Measurements from ENCODE around the gene STXBP4. TPM values are rescaled to one million over a fixed set of nuclear protein-coding genes. Genes with fewer than 3 reads are reported as not detected.

Gene STXBP4
- total RNA-seq, 2 donors from 2014 or later, result 12.7 to 31.4 TPM

DNA sequence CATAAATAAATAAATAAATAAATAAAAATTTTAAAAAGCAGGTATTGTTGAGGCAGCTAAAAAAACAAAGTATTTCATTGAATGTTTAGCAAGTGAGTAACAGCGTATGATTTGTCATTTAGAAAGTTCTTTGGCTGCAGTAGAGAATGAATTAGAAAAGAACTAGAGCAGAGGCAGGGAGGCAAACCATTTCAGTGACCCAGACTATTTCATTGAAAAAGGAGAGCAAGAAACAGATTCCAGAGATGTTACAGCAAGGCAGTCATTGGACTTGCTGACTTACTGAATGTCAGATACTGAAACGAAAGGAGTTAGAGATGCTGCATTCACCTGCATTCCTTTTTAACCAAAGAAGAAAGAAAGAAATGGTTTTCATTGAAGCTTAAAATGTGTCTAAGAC is 190.7 kb downstream of the STXBP4 start:
- DNase-seq (ENCODE audit: low spot score) (no peak), ATAC-seq (ENCODE audit: insufficient number of reproducible peaks, low FRiP score, low read depth) (no peak)

DNA sequence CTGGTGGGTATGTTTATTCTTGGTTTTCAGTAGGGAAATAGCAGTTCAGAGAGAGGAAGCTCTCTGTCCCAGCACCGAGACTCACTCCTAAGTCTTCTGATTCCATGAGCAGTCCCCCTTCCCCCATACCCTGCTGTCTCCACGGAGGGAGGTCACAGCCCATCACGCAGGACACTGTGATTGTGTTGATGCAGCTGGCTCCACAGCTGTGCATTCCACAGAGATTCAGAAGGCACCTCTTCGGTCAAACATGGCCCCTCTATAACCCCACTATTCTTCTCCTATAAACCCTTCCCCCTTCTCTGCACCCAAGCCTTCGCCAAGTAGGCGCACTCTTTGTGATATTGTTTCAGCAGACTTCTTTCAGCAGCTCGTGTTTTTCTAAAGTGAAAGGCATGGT is 191.9 kb downstream of the STXBP4 start:
- H3K27me3 ChIP-seq (replicated peaks; ENCODE audit: insufficient read depth), result no peaks in the 10 kb centered on the region
- DNase-seq (ENCODE audit: low spot score), result no peak
- TF ChIP-seq, protein P1, sequence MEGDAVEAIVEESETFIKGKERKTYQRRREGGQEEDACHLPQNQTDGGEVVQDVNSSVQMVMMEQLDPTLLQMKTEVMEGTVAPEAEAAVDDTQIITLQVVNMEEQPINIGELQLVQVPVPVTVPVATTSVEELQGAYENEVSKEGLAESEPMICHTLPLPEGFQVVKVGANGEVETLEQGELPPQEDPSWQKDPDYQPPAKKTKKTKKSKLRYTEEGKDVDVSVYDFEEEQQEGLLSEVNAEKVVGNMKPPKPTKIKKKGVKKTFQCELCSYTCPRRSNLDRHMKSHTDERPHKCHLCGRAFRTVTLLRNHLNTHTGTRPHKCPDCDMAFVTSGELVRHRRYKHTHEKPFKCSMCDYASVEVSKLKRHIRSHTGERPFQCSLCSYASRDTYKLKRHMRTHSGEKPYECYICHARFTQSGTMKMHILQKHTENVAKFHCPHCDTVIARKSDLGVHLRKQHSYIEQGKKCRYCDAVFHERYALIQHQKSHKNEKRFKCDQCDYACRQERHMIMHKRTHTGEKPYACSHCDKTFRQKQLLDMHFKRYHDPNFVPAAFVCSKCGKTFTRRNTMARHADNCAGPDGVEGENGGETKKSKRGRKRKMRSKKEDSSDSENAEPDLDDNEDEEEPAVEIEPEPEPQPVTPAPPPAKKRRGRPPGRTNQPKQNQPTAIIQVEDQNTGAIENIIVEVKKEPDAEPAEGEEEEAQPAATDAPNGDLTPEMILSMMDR (IDR thresholded peaks at IDR 0.05), result no peak
- no peak overlapping the region for H3K4me3 ChIP-seq
- no peaks in the 10 kb centered on the region for H3K9me3 ChIP-seq
- H3K4me1 ChIP-seq (ENCODE audit: control insufficient read depth in 1 of 2, low read depth in 2 of 2), result no peaks in the 10 kb centered on the region
- peaks cover 4% of the 10 kb centered on the region for H3K36me3 ChIP-seq
- no peak overlapping the region for H3K27ac ChIP-seq
- no peak for ATAC-seq (ENCODE audit: insufficient number of reproducible peaks, low FRiP score, low read depth)

More for the DNA sequence above, 190.7 kb downstream of the STXBP4 start:
- H3K4me3 ChIP-seq, result no peak overlapping the region
- no peaks in the 10 kb centered on the region for H3K4me1 ChIP-seq (ENCODE audit: control insufficient read depth in 1 of 2, low read depth in 2 of 2)
- no peaks in the 10 kb centered on the region for H3K9me3 ChIP-seq
- no peak overlapping the region for H3K27ac ChIP-seq
- TF ChIP-seq, protein P1 (IDR thresholded peaks at IDR 0.05), result no peak
- H3K36me3 ChIP-seq, result peaks cover 4% of the 10 kb centered on the region
- no peaks in the 10 kb centered on the region for H3K27me3 ChIP-seq (replicated peaks; ENCODE audit: insufficient read depth)

DNA sequence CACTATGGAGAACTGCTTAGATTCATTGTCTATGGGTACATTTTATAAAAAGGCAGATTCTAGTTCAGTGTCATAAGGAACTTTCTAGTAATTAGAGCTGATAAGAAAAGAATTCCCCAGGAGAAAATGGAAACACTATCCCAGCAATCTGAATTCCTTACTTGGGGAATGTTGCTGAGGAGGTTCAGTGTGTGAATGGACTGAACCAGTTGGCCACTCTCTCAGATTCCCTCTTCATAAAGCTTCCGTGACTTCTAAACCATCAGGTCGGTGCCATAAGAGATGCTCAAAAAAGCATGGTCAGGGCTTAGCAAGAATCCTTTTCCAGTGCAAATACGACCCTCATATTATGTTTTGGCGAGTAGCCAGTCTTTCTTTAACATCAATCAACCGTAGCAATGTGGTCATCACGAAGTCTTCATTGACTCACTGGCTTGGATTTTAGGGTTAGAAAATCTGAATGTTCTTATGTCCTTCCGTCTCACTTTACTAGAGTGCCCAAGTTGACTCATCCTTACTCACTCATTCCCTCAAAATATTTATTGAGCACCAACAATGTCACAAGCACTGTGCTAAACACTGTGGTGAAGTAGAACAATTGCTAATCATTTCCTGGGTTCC is 193.5 kb downstream of the STXBP4 start:
- H3K36me3 ChIP-seq, result peaks cover 4% of the 10 kb centered on the region
- TF ChIP-seq, protein P1 (IDR thresholded peaks at IDR 0.05), result no peak
- no peak overlapping the region for H3K27ac ChIP-seq
- no peaks in the 10 kb centered on the region for H3K9me3 ChIP-seq
- no peaks in the 10 kb centered on the region for H3K27me3 ChIP-seq (replicated peaks; ENCODE audit: insufficient read depth)
- no peak overlapping the region for H3K4me3 ChIP-seq
- ATAC-seq (ENCODE audit: insufficient number of reproducible peaks, low FRiP score, low read depth), result no peak
- no peaks in the 10 kb centered on the region for H3K4me1 ChIP-seq (ENCODE audit: control insufficient read depth in 1 of 2, low read depth in 2 of 2)
- DNase-seq (ENCODE audit: low spot score), result no peak

DNA sequence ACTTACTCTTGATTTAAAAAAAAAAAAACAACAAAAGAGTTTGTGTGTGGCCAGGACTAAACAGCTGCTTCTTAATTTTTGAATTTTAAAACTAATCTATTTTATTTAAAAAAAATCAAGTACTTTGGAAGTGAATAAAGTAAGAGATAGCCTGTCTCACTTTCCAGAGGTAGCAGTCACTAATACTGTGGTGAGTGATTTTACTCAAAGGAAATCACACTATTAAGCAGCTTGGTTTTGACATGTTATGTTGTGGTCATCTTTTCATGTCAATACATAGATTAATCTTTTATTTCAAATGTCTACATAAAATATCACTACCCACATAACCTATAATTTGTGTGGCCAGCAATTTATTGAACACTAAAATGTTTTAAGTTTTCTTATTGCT is 194.0 kb downstream of the STXBP4 start:
- ATAC-seq (ENCODE audit: insufficient number of reproducible peaks, low FRiP score, low read depth) (no peak), DNase-seq (ENCODE audit: low spot score) (no peak)
- H3K27ac ChIP-seq, result no peak overlapping the region
- H3K27me3 ChIP-seq (replicated peaks; ENCODE audit: insufficient read depth), result no peaks in the 10 kb centered on the region
- H3K4me3 ChIP-seq, result no peak overlapping the region
- H3K36me3 ChIP-seq, result peaks cover 4% of the 10 kb centered on the region
- H3K4me1 ChIP-seq (ENCODE audit: control insufficient read depth in 1 of 2, low read depth in 2 of 2), result no peaks in the 10 kb centered on the region
- TF ChIP-seq, protein P1 (IDR thresholded peaks at IDR 0.05), result no peak
- no peaks in the 10 kb centered on the region for H3K9me3 ChIP-seq

DNA sequence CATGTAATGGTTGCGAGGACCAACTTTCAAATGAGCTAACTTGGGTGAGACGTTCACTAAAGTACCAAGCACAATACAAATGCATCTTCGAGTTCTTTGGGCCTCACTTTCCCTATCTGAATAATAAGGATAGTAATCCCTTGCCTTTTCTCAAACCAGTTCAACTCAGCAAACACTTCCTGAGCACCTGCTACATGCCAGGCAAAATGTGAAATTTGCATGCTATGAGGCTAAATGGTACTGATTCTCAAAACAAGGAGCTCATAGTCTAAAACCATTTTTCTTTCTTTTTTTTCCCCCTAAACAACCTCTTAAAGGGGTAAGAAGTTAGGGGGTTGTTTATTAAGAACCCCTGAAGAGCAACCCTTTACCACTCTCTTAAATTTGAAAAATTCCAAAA is 194.8 kb downstream of the STXBP4 start:
- no peak overlapping the region for H3K27ac ChIP-seq
- H3K27me3 ChIP-seq (replicated peaks; ENCODE audit: insufficient read depth), result no peaks in the 10 kb centered on the region
- TF ChIP-seq, protein P1 (IDR thresholded peaks at IDR 0.05), result no peak
- no peaks in the 10 kb centered on the region for H3K9me3 ChIP-seq
- H3K4me1 ChIP-seq (ENCODE audit: control insufficient read depth in 1 of 2, low read depth in 2 of 2), result no peaks in the 10 kb centered on the region
- H3K4me3 ChIP-seq, result no peak overlapping the region
- DNase-seq (ENCODE audit: low spot score), result no peak
- H3K36me3 ChIP-seq, result peaks cover 4% of the 10 kb centered on the region
- no peak for ATAC-seq (ENCODE audit: insufficient number of reproducible peaks, low FRiP score, low read depth)
